GM19023 (cell line): ENCODE measurements around the gene ZFPL1.

ENCODE experiments used
- ATAC-seq: cut with Tn5 transposase; IDR thresholded peaks from one replicate; pipeline ENCODE4 v1.9.1; 2021; ENCODE audit warnings: mild to moderate bottlenecking, moderate library complexity; ENCODE audit not compliant: unreplicated experiment

ZFPL1 gene

DNA sequence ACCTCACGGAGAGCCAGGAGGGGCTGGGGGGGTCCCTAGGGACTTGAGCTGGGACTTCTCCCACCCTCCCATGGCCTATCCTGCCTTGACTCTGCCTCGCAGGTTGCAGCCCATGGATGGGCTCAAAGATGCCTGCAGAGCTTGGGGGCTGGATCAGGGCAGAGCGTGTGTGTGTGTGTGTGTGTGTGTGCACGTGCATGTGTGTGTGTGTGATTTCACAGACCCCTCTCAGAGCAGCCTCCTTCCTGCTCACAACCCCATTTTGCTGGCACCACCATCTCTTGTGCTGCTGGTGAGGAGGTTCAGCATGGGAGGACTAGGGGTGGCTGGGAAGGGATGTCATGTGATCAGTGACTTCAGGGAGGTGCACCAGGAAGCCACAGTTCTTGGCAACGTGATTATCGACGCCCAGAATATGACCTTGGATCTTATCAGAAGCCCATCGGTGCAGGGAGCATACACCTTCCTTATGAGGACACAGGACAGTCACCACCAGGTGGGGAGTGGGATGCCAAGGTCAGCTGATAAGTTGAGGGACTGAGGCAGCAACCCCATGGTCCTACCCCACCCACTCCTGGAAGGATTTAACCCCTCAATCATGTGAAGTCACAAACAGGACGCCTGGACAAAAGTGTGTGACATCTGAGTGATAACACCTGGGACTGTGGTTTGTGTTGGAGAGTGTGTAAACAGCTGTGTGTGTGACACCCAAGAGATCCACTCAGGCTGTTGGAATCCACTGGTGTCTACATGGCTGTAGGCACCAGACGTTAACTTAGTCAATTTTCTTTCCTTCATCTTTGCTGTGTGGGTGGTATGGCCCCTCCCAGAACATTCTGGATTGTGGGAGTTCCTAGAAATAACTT is 23.8 kb upstream of the ZFPL1 start:
- no peak for ATAC-seq

DNA sequence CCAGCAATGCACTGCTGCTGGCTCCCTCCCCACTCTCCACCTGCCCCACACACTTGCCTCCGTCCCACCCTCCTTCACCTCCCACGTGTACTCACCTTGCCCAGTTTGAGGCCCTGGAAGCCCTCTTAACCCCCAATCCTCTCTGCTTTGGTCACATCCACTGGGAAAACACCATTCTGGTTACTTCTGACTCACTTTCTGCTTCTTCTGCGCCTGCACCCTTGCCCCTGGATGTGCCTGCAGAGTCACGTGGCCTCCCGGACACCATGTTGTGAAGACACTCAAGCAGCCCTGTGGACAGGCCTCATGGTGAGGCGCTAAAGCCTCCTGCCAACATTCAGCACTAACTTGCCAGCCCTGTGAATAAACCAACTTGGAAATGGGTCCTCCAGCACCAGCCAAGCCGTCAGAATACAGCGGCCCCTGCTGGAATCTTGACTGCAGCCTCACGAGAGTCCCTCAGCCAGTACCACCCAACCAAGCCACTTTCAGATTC is 23.1 kb upstream of the ZFPL1 start:
- no peak for ATAC-seq

DNA sequence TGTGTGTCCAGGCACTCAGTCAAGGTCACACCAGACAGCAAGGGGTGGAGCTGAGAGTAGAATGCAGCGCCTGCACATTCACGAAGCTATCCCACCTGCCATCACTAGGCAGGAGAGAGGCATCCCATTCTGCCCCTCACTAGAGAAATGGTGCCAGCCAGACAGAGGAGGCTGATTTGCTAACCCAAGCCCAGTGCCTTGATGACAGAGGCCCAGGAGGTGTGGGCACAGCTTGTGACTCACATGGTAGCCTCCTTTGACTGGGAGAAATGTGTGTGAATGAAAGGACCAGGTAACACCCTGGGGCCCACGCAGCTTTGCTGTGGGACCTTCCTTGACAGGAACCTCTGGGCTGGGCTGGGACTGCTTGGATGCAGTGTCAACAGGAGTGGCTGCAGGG is 20.5 kb upstream of the ZFPL1 start:
- ATAC-seq: no peak

DNA sequence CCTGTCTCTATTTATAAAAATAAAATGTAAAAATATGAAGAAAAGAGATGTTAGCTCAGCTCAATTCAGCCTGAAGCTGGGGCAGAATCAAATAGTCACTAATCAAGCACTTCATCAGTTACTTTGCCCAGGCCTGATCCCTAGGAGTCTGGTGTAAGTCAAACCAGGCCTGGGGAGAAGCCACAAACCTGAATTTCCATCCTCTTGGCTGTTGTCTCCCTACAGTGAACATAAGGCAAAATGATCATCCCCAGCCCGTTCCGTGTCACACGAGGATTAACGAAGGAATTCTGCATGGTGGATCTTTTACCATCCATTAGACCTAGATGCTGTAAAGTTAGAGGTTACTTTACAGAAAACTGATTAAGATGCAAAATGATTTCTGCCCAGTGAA is 19.2 kb upstream of the ZFPL1 start:
- no peak for ATAC-seq

DNA sequence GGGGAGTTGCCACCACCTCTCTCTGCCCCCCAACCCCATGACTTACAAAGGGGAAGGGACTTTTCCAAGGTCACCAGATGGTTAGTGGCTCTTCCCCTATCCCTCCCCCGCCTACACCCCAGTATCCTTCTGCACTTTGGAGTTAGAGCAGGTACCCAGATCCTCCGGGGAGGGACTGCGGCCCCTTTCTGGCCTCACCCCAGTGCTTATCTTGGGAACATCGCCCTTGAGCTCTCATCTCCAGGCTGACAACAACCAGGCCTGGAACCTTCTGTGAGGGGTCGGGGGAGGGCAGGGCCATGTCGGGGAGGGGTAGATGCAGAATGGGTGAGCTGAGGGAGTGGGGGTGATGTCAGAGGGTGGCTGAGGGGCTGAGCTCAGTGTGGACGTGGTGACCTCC is 18.2 kb upstream of the ZFPL1 start:
- no peak for ATAC-seq

DNA sequence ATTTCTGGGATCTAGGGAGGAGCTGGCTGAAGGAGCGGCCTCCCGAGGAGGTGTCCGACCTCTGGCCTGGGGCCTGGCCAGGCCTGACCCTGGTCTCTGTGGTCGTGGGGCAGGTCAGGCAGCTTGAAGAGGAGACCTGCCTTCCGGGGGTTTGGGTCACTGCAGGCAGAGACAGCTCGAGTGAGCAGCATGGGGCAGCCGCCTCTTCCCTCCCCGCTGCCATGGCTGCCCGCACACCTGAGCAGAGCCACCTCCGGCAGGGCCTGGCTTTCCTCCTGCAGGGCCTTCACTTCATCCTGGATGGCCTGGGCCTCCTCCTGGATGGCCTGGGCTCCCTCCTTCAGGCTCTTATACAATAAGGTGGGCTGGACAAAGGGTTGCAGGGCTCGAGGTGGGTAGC is 17.7 kb upstream of the ZFPL1 start:
- ATAC-seq: no peak

DNA sequence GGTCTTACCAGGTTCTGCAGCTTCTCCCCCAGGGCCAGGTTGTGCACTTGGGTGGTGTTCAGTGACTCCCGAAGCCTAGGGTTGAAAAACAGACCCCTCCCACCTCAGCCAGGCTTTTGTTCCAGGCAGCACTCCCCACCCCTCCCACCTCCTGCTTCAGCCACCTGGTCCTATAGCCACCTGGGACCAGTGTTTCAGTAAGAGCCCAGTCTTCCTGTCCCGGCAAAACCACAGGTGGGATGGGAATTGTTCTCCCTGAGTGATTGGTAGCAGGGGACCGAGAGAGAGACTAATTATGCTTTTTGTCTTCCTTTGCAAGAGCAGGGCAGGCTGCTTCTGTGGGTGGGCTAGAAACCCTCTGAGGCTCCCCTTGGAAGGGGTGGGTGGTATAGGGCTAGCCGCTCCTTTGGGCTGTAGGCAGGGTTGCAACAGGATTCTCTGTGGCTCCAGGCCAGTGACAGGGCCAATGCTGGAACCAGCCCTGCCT is 17.2 kb upstream of the ZFPL1 start:
- ATAC-seq: no peak

DNA sequence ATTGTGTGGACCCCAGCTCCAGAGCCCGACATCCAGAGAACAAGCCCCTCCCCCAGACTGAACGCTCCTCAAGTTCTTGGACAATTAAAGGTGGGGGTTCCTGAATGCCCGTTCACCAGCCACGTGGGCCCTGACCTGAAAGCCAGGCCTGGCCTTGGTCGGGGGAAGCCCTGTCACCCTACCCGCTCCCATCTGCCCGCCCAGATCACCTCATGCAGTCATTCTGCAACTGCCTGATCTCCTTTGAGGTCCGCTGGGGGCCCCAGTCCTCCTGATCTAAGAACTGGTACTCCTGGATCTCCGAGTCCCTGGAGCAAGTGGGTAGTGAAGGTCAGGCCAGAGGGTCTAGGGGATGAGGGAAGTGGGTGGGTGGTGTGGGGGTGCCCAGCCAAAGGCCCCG is 16.6 kb upstream of the ZFPL1 start:
- ATAC-seq: no peak

DNA sequence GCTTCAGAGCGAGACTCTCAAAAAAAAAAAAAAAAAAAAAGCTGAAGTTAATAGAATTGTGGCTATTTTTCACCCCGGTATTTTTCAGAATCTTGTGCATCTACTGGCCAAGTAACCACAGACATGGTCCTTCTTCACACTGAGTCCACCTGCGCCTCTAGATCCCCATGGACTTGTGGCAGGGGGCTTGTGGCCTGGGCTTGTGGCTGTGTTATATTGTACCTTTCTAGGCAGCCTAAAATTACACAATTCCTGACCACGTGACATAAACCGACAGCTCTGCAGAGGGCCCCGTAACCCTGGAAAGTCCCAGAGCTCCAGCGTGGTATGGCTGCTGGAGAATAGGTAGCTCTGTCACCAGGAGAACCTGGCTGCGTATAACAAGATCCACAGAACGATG is 14.8 kb upstream of the ZFPL1 start:
- ATAC-seq: no peak

DNA sequence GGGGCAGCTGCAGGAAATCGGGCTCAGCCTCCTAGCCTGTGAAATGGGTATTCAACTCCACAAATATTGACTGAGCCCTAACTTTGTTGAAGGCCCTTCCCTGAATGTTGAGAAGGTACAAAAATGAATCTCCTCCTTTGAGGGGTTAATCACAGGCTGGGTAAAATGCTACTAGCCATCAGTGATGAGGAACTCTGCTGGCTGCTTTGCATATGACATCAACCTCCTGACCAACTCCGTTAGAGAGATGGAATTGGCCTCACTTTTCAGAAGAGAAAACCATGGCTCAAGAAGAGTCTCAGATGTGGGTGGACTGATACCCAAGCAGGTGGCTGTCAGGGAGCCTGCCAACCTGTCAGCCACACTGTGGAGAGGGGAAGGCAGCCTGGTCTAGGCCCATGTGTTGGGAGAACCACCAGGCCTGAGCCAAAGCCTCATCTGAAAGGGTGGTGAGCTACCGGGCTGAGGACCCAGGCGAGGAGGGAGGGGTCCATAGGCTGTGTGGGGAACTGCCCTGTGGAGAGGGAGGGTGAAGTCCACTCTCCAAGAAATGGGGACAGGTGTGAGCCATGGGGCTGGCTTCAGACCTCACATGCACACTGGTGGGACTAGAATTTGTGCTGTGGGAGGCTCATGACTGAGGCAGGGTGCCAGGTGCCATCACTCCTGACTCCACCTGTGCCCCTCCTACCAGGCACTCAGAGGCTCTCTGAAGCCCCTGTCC is 12.0 kb upstream of the ZFPL1 start:
- ATAC-seq: no peak

DNA sequence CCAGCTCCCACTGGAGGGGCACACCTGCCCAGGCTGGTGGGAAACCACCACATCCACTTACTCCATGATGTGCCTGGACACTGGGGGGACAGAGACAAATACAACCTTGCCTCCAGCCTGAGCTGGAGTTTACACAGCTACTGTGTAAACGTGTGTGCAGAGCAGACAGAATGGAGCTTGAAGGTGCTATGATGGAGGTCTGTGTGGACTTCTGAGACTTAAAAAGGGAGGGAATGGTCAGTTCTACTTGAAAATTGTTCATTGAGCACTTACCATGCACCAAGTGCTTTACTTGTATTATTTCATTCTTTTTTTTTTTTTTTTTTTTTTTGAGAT is 11.4 kb upstream of the ZFPL1 start:
- no peak for ATAC-seq

DNA sequence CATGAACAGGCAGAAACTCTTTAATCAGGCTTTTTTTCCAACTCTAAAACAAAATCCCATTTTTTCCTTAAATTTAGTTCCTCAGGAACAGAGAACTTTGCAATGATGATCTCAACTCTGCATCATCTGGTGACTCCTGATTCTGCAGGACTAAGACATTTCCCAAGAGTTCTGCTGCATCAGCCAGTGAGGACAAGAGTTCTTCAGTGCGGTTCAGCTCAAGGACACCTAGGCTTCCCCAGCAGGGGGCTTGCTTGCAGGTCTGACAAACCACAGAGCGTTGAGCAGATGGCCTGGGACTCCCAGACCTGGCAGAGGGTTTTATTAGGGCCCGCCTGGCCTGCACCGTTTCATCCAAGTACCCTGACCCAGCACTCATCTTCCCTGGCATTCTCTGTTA is 6.6 kb upstream of the ZFPL1 start:
- no peak for ATAC-seq

DNA sequence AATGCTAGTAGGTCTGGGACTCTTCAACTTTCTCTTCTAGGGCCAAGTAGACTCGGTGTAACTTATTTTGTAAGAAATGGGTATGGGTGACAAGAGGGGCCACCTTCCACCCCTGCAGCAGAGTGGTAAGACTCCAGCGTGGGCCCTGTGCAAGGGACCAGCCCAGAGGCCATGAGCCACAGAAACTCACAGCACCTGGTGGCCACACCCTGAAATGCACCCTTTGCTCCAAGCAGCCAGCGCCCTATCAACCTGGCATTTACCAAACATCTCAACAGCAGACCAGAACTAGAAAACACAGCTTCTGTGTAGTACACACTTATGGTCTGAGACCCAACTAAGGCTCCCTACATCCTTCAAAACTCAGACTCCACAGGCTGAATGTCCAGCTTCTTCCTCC is 5.9 kb upstream of the ZFPL1 start:
- no peak for ATAC-seq

DNA sequence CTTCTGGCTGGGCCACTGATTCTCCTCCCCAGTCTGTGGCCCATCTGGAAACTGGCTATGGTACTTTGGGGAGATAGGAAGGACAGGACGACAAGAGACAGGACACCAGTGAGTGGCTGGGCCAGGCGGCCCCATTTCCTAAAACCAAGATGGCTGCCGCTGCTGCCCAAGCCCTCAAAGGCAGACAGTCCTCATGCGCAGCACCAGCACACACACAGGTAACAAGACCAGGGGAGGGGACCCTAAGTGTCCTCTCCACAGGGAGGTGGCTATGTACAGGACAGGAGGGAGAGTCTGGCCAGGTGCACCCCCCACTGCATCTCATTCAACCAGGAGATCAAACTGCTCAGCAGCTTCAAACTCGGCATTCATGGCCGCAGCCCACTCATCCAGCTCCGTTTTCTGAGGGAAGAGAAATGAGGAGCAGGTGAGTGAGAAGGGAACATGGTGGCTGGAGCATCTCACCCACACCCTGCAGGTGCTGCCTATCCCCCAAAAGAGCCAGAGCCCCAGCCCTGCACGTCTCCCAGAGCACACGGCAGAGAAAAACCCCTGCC is 5.2 kb upstream of the ZFPL1 start:
- no peak for ATAC-seq

DNA sequence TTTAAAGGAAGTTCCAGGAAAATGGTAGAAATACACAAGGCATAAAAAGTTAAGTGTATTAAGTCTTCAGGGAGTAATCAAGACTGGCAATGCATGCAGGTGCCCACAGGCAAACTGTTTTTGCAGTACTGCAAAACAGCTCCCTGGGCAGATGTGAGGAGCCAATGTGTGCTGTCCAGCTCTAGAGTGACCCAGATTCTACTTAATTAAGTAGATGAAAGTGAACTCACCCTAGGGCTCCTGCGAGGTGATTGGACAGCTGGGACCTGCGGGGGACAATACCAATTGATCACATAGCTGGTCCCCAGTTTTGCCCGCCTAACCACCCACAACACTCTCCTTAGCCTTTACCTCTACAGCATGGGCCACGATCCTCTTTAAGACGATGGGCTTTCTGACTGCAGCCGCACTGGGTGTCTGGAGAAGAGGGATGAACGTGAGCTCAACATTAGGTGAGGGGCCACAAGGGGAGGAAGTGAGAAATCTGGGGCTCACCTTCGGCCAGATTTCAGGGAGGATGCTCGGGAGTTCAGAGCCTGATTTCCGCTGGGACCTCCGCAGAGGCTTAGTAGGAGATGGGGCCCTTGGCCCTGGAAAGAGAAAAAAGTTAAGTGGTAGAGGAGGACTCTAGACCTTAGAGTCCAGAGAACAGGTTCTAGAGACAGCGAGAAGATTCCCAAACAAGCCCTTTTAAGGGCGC is 738 bp upstream of the ZFPL1 start:
- ATAC-seq: peak; percentile 9

DNA sequence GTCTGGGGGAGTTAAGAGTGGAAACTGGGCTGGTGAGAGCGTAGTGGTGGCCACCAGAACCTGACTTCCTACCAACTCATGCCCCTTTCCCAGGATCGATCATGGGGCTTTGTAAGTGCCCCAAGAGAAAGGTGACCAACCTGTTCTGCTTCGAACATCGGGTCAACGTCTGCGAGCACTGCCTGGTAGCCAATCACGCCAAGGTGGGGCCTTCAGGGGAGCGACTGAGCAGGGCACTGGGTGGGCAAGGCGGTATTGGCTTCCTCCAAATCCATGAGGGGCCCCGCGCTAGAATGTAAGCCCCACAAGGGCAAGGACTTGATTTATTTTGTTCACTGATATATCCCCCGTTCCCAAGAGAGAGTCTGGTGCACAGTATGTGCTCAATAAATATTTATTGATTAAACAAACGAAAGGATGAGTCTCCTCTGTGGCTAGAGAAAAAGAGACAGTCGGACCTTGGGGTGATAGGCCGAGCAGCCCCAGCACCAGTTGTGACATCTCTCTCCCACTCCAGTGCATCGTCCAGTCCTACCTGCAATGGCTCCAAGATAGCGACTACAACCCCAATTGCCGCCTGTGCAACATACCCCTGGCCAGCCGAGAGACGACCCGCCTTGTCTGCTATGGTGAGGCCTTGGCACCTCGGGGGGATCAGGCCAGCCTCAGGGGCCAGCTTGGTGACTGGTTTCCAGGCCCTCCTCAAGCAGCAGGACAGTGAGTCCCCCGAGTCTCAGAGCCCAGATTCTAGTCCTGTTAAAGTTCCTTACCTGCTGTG is 765 bp downstream of the ZFPL1 start:
- no peak for ATAC-seq

DNA sequence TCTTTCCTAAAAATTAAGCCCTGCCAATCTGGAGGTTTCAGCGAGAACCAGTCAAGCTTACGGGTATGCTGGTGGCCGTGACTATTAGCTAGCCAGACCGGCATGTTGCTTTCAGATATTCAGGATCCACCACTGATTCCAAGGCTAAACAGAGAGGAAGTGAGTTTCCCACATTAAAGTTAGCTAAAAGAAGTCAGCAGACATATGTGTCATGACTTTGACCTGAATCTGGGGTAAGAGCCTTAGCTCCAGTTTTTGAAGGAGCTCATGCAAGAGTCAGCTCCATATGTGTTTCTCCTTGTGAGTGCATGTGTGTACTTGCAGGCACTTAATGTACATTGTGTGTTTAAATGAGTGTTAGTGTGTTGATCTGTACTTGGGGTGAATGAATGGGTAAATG is 1.4 kb downstream of the ZFPL1 start:
- ATAC-seq: no peak

DNA sequence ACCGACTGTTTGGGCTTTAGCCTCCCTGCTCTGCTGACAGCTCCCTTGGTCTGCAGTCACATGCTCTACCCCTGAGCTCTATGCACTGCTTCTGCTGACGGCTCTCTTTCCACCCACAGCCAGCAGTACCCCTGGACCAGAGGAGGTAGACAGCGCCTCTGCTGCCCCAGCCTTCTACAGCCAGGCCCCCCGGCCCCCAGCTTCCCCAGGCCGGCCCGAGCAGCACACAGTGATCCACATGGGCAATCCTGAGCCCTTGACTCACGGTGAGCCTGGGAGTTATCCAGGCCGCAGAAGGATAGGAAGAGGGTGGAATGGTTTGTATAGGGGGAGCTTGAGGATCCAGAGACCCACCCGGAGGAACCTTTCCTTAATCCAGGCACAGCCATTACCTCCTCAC is 2.8 kb downstream of the ZFPL1 start:
- no peak for ATAC-seq

DNA sequence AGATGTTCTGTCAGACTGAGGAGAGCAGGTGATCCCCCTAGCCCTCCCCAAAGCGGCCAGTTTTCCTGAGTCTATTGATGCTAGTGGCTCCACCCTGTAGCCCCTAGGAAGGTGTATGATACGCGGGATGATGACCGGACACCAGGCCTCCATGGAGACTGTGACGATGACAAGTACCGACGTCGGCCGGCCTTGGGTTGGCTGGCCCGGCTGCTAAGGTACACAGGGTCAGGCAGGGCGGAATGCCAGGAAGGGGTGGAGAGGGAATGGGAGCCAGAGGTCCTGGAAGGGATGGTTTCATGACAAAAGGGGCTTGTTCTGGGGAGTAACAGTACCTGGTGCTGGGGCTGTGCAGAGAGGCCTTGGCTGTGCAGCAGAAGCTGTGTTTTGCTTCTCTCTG is 3.2 kb downstream of the ZFPL1 start:
- ATAC-seq: no peak

DNA sequence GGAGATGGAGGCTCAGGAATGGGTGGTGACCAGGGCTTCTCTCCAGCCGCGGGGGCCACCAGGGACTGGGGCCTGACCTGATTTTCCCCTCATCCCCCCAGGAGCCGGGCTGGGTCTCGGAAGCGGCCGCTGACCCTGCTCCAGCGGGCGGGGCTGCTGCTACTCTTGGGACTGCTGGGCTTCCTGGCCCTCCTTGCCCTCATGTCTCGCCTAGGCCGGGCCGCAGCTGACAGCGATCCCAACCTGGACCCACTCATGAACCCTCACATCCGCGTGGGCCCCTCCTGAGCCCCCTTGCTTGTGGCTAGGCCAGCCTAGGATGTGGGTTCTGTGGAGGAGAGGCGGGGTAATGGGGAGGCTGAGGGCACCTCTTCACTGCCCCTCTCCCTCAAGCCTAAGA is 3.8 kb downstream of the ZFPL1 start:
- ATAC-seq: no peak

DNA sequence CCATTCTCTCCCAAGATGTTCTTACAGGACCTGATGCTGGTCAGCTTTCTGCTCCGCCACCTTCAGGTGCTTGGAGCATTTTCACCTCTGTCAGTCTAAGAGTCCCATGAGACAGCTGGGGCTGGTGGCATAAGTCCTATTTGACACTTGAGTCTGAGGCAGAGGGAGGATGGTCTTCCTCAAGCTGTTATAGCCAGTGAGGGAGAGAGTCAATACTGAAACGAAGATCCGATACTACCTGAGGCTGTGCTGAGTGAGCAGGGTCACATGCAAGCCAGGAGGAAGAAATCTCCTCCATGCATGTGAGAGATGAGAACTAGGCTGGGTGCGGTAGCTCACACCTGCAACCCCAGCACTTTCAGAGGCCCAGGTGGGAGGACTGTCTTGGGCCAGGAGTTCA is 5.6 kb downstream of the ZFPL1 start:
- no peak for ATAC-seq
